22Rv1 (cell line): Measurements from ENCODE around the gene CIDEB.

Experiments
- H3K27ac ChIP-seq: fragments of 450-650 bp; 2 replicates; pipeline ENCODE4 v1.5.1; 2017
- ZFX ChIP-seq: fragments of 450-650 bp; IDR thresholded peaks from 2 replicates; pipeline ENCODE4 v1.6.1; 2017; ENCODE audit warnings: antibody characterized with exemption, borderline replicate concordance
- TF ChIP-seq, protein P1 (sequence below): fragments of 450-650 bp; IDR thresholded peaks from 2 replicates; pipeline ENCODE4 v1.5.1; 2017; ENCODE audit warnings: mild to moderate bottlenecking

The CIDEB gene

DNA sequence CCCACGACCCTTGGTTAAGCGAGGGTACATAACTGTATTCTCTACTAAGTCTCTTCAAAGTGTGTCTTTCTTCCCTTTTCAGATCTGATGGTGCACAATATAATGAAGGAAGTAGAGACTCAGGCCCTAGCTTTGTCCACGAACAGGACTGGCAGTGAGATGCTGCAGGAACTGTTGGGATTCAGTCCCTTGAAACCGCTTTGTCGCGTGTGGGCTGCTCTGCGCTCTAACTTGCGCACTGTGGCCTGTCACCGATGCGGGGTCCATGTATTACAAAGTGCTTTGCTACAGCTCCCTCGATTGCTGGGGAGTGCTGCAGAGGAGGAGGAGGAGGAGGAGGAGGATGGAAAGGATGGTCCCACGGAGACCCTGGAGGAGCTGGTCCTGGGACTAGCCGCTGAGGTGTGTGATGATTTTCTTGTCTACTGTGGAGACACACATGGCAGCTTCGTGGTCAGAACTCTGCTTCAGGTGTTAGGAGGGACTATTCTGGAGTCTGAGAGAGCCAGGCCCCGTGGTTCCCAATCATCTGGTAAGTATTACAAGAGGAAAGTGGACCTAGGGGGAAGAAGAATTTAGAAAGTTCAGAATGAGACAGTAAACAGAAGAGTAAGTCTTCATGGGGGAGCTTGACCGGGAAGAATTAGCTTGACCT lies 7.3 kb downstream of the CIDEB start:
- no peak for TF ChIP-seq ZFX
- TF ChIP-seq, protein P1, sequence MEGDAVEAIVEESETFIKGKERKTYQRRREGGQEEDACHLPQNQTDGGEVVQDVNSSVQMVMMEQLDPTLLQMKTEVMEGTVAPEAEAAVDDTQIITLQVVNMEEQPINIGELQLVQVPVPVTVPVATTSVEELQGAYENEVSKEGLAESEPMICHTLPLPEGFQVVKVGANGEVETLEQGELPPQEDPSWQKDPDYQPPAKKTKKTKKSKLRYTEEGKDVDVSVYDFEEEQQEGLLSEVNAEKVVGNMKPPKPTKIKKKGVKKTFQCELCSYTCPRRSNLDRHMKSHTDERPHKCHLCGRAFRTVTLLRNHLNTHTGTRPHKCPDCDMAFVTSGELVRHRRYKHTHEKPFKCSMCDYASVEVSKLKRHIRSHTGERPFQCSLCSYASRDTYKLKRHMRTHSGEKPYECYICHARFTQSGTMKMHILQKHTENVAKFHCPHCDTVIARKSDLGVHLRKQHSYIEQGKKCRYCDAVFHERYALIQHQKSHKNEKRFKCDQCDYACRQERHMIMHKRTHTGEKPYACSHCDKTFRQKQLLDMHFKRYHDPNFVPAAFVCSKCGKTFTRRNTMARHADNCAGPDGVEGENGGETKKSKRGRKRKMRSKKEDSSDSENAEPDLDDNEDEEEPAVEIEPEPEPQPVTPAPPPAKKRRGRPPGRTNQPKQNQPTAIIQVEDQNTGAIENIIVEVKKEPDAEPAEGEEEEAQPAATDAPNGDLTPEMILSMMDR = no peak
- peak overlapping the region; percentile 76 for H3K27ac ChIP-seq

DNA sequence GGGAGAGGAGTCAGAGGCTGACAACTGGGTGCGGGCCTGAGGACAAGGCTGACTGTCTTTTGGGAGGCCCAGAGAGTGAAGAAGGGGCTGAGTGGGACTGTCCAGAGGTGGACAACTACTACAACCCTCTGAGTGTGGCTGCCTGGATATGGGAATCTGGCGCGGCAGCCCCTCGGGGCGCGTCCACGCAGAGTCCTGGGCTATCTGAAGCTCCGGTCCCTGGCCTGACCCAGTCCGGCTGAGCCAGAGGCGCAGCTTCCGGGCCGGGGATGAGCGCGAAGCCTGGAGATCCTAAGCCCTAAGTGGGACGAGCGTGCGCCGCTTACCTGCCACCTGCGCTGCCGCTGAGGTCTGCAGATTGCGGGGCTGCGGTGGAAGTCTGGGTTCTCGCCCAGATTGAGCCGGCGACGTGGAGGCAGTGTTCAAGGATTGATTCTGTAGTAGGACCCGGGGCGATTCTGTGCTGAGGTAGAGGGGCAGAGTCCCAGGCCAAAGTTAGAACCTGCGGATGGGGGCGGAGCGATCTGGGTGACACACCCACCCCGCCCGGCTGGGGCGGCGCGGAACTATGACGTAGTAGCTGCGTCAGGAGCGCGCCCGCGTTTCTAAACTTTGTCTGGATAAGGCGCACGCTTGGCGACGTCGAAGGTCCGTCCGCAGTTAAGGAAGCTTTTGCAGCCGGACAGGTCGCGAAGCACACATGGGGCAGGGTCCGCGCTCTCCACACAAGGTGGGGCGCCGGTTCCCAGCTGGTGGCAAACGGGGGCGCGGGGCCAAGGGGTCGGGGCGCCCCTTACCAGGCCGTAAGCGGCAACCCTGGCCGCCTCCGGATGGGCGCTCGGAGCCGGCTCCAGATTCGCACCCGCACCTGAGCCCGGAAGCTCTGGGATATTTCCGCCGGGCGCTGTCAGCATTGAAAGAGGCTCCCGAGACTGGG lies 8.3 kb downstream of the CIDEB start, which contains the start of the genes DHRS1 and NOP9:
Gene DHRS1 (minus strand): TSS at position 526 of the 937 bp plus-strand sequence. CDS start 674 bp downstream, outside the sequence.
Gene NOP9 (plus strand): TSS at position 596 of the 937 bp plus-strand sequence. CDS start 105 bp downstream, at position 701.
- H3K27ac ChIP-seq = peak within 1 kb of the TSS; percentile 76
- TF ChIP-seq, protein P1 = no peak
- no peak for TF ChIP-seq ZFX

DNA sequence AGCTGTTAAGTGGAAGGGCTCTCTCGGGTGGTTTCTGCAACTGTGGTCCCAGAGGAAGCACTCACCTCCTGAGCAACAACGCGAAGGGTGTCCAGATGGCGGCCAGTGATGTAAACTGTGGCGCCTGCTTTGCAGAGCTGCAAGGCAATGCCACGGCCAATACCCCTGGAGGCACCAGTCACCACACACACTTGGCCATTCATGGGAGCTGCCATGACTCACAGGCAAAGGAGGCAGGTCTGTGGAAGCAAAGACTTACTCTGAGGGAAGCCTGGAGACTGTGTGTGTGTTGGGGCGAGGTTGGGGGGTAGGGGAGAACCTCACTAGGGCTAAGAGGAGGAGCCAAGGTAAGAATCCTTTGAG lies 8.9 kb downstream of the CIDEB start:
- TF ChIP-seq, protein P1 = no peak
- TF ChIP-seq ZFX = no peak
- peak overlapping the region; percentile 76 for H3K27ac ChIP-seq

DNA sequence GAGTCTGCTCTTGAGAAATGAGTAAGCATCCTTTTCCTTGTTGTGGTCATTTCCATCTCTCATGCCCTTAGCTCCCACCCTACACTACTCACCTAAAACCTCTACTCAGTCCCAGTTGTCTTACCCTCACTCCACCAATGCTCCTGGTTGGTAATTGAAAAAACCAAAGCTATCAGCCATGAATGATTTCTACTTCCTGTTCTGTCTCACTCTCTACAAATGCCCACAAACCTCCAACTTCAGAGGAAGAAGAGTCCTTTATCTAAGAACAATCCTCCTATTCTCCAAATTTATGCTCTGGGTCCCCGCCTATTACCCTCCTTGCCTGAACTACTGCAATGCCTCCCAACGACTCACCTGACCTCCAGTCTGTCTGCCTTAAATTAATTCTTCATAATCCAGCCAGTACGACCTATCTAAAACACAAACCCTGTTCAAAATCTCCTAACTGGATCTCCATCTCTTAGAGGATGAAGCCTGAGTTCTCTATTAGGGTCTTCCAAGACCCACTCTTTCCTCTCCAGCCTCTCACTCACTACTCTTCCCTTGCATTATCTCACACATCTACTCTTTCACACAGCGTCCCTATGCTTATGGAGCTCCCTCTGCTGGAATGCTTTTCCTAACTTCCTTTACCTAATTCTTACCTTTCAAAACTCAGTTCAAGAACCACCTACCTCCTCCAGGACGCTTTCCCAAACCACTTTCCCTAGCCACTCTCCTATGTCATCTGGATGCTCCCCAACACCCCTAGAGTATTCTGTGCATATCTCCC lies 10.4 kb downstream of the CIDEB start:
- TF ChIP-seq ZFX = no peak
- TF ChIP-seq, protein P1 = peak; percentile 69

DNA sequence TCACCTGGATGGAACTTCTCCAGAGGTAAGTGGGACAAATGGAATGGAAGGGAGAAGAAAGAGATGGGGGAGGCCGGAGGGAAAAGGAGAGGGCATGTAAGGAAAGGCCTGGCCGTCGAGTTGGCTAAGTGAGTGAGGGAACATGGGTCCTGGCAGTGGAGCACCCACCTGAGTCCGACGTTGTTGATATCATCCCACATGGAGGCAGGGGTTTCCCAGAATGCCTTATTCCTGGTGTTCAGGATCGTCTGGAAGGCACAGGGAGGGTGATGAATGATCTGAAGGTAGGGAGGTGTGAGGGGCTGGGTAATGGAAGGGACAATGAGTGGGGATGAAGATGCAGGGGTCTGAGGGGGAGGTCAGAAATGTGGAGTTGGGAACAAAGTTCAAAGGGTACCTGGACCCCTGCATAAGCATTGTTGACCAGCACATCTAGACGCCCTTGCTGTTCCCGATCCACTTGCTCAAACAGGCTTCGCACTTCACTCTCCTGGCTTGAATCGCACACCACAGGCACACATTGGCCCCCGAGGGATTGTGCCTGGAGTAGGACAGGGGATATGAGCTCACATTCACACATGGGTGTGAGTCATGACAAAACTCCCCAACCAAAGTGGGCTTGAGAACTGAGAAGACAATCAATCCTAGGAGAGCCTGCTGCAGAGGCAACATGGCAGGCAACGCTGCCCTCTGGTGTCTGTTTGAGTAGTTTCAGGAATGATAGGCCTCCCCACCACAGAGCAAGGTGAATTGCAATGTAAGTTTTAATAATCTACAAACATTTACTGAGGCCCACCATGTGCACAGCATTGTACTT lies 11.2 kb downstream of the CIDEB start:
- no peak for TF ChIP-seq ZFX
- TF ChIP-seq, protein P1 = peak; percentile 75
- no peak overlapping the region for H3K27ac ChIP-seq

More for the DNA sequence above, 10.4 kb downstream of the CIDEB start:
- H3K27ac ChIP-seq = peak overlapping the region; percentile 76; the same call in 1 of the 2 replicates

DNA sequence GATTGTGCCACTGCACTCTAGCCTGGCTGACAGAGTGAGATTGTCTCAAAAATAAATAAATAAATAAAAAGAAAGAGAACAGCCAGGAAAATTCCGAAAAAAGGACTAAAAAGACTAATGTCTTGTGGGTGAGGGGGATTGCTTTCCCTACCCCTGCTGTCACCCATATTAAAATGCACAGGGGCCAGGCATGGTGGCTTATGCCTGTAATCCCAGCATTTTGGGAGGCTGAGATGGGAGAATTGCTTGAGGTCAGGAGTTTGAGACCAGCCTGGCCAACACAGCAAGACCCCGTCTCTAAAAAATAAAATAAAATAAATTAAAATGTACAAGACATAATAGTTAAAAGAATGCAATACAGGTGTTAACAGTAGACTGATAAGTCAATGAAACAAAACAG lies 14.3 kb downstream of the CIDEB start:
- no peak for TF ChIP-seq ZFX
- TF ChIP-seq, protein P1 = no peak
- H3K27ac ChIP-seq = no peak overlapping the region
